HFFc6 (cell line): ENCODE data around the gene PARP11. TPM values are rescaled to one million over a fixed set of nuclear protein-coding genes. Genes with fewer than 3 reads are reported as not detected.

Source experiments
- DNase-seq: peaks from one replicate; pipeline ENCODE4 v3.0.0-alpha.2; 2018
- H3K27ac Mint-ChIP-seq: 2 replicates; pipeline ENCODE4 v1.8.0; 2020; ENCODE audit warnings: mild to moderate bottlenecking, mixed read lengths
- H3K27me3 Mint-ChIP-seq: 2 replicates; pipeline ENCODE4 v1.8.0; 2021; ENCODE audit warnings: mild to moderate bottlenecking, moderate library complexity, mixed read lengths; ENCODE audit not compliant: insufficient read depth
- H3K36me3 Mint-ChIP-seq: 2 replicates; pipeline ENCODE4 v1.8.0; 2021; ENCODE audit warnings: low read depth, mixed read lengths
- H3K4me1 Mint-ChIP-seq: 2 replicates; pipeline ENCODE4 v1.8.0; 2020; ENCODE audit warnings: low read depth, mixed read lengths
- H3K4me3 Mint-ChIP-seq: 2 replicates; pipeline ENCODE4 v1.8.0; 2020; ENCODE audit warnings: mild to moderate bottlenecking, moderate library complexity, mixed read lengths
- H3K9me3 Mint-ChIP-seq: 2 replicates; pipeline ENCODE4 v1.8.0; 2020; ENCODE audit warnings: mild to moderate bottlenecking, mixed read lengths
- CTCF ChIP-seq: fragments of 200-600 bp; sonication (generic); IDR thresholded peaks from 2 replicates; pipeline ENCODE4 v1.5.0; 2021; ENCODE audit warnings: antibody characterized with exemption, mild to moderate bottlenecking
- total RNA-seq, 6 experiments: library from RNA; stranded (reverse); fragmentation: NEBNext Ultra II Directional; extraction: Animal tissue kit (Norgen Biotek cat#: 25700); gene quantifications; 2 replicates in 1 of 6; 3 replicates in 5 of 6; pipeline ENCODE4 v1.2.3, GENCODE V29; 2021

PARP11 gene
- total RNA-seq, 6 experiments from 2014 or later, result 3.2 to 5.0 (median 3.3) TPM

GRCh38 chr12:3809357-3810015 is 63.7 kb downstream of the PARP11 start:
- no peak overlapping the region for H3K27ac Mint-ChIP-seq
- no peak for DNase-seq
- peaks cover 1% of the 10 kb centered on the region; the same call in 1 of the 2 replicates for H3K27me3 Mint-ChIP-seq
- H3K4me1 Mint-ChIP-seq, result no peaks in the 10 kb centered on the region
- no peak overlapping the region for H3K4me3 Mint-ChIP-seq
- no peaks in the 10 kb centered on the region for H3K9me3 Mint-ChIP-seq
- no peaks in the 10 kb centered on the region for H3K36me3 Mint-ChIP-seq
- no peak for TF ChIP-seq CTCF

DNA sequence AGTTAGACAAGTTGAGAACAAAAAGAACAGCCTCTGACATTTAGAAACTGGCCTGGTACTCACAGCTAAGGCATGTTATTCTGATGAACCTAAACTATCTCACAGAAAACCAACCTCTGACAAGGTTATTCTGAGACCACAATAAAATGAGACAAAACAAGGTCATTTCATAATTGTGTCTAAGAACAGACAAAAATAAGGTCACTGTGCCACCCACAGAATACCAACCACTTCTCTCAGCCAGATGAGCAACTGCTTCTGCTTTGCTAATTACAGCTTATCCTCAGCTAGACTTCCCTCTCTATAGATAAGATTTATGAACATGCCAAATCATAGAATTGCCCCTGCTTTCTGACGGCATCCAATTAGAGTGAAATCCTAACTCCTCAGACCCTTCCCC is 68.1 kb downstream of the PARP11 start:
- Mint-ChIP-seq H3K36me3 (no peaks in the 10 kb centered on the region), H3K4me3 (no peak overlapping the region), H3K4me1 (no peaks in the 10 kb centered on the region), H3K27ac (no peak overlapping the region), H3K9me3 (no peaks in the 10 kb centered on the region), H3K27me3 (peaks cover 4% of the 10 kb centered on the region)
- no peak for TF ChIP-seq CTCF
- DNase-seq, result no peak

DNA sequence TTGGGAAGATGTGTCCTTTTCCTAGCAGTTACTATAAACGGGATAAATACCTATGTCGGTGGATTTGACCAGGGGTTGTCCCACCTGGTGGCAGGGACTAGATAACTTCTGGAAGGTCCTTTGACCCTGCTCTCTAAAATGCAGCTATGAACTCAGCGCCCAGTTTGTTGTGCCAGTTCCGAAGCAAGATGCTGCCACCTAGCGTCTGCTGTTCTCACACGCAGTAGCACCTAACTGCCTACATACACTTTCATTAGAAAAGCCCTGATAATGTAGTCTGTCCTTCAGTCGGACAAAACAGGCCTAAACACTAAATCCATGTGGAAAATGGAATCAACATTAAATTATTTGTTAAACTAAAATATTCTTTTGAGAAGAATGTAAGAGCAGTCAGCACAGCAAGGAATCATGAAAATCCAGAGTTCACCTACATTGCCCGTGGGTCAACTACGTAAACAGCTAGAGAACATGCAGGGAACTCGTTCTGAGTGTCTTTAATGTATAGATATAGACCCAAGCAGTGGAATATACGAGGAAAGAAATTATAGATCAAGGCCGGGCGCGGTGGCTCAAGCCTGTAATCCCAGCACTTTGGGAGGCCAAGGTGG is 69.2 kb downstream of the PARP11 start:
- no peak overlapping the region for H3K4me3 Mint-ChIP-seq
- no peaks in the 10 kb centered on the region for H3K36me3 Mint-ChIP-seq
- no peak overlapping the region for H3K27ac Mint-ChIP-seq
- TF ChIP-seq CTCF, result peak; percentile 92
- peaks cover 4% of the 10 kb centered on the region for H3K27me3 Mint-ChIP-seq
- H3K4me1 Mint-ChIP-seq, result no peaks in the 10 kb centered on the region
- no peaks in the 10 kb centered on the region for H3K9me3 Mint-ChIP-seq
- DNase-seq, result peak; percentile 47

GRCh38 chr12:3802721-3803120 is 70.5 kb downstream of the PARP11 start:
- Mint-ChIP-seq H3K4me3 (no peak overlapping the region), H3K9me3 (no peaks in the 10 kb centered on the region), H3K27me3 (peaks cover 4% of the 10 kb centered on the region), H3K36me3 (no peaks in the 10 kb centered on the region), H3K27ac (no peak overlapping the region), H3K4me1 (no peaks in the 10 kb centered on the region)
- no peak for DNase-seq
- TF ChIP-seq CTCF, result no peak

DNA sequence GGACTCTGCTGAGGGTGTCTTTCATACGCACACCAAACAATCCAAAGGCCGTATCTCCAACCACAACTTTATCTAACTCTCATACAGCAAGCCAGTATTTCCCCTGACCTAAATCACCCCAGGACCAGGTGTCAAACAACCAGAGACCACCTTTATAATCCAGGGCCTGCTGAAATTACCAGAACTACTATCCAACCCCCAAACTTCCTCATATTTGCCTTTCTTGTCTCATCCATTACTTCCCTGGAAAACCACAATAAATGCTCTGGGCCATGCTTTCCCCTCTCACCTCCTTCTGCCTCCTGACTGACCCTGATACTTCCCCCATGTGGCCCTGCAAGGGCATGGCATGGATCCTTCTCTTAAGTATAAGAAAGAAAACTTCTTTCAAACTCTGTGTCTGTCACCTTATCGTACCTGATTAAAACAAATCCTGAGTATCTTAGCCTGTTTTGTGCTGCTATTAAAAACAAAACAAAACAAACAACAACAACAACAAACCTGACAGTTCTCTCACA is 75.6 kb downstream of the PARP11 start:
- Mint-ChIP-seq H3K36me3 (no peaks in the 10 kb centered on the region), H3K4me1 (peaks cover 5% of the 10 kb centered on the region), H3K9me3 (no peaks in the 10 kb centered on the region), H3K27me3 (peaks cover 7% of the 10 kb centered on the region), H3K4me3 (no peak overlapping the region), H3K27ac (no peak overlapping the region)
- peak; percentile 36; the same call in 1 of the 2 replicates for TF ChIP-seq CTCF
- no peak for DNase-seq
